ENCODE data around the gene SERPINB12.

The SERPINB12 gene

GRCh38 chr18:63551769-63552168 lies 9.6 kb downstream of the SERPINB12 start:
- DNase-seq (ENCODE audit: low read depth), result no peak

DNA sequence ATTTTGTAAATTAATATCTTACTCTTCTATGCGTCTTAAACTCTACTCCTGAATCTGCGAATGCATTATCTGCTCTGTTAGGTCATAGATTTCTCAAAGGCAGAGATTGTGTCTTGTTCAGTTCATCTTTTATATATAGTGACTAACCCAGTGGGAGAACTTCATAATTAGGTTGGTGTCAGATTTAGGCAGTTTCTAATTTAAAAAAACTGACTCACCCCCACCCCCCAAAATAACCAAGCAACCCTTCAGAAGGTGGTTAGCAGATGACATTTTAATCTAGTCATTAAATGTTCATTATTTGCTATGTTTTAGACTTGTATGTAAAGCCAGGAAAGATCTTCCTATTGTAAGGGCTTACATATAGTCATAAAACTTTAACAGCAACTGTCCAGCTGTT lies 10.4 kb downstream of the SERPINB12 start:
- DNase-seq (ENCODE audit: low read depth), result no peak

DNA sequence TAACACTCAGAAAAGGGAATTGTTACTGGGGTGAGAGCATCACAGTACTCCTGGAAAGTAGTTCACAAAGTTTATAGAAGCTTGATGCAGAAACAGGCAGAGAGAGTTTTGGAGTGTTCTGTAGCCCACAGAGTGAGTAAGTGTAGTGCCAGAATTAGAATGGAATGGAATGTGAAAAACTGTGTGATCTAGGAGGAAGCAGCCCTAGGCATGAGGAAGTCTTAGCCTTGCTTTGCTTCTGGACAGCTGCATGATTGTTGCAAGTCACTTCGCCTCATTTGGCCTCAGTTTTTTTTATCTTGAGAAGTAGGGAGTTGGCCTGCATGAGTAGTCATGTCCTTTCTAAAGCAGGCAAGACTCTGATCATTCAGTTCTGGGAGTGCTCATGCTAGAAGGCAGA lies 10.9 kb downstream of the SERPINB12 start:
- no peak for DNase-seq (ENCODE audit: low read depth)

DNA sequence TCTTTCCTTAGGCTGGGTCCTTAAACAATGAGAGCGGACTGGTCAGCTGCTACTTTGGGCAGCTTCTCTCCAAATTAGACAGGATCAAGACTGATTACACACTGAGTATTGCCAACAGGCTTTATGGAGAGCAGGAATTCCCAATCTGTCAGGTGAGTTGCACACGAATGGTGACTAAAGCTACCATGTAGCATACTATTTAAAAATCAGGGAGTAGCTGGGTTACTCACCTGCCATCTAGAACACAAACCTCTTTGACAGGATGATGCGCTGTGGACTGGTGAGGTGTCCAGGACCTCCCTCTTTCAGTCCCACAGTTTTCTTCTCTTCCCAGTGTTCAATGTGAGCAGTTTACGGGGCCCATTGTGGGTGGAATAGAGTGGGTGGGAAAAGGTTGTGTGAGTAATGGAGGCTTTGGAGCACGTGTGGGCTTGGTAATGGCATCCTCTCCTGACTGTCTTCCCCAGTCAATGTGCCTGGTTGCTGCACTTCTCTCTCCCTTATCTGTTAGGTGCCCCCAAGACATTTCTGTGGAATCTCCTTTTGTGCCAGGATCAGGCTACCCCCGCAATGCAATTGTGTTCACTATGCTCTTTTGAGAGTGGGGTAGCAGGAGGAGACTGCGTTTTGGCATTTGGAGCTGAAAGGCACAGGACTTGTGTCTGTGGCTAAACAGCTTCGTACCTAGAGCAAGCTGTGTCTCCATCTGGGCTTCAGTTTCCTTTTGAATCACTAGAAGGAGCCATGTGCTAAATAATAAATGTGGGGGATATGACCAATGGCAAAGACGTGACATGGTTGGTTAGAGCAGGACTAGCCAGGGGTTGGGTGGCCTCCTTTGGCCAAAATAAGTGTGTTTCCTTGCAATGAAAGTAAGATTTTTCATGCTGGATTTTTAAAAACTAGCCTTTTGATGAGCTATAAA lies 17.7 kb downstream of the SERPINB12 start:
- DNase-seq (ENCODE audit: low read depth), result no peak

DNA sequence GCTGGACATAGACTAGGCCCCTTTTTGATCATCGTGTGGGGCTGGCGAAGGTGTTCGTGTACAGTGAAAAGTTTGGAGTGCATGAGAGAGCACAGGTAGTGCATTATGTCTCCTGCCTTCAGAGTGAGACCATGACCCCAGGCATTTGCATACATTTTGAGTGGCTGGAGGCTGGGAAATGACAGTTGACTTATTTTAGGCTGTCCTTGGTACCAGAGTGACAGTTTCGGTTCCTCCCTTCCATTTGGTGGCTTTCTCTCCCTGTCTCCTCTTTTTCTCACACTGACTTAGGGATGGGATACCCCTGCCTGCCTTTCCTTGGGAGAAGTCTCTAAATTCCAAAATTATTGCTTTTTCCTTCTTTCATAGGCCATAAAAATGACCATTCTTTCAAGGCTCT lies 20.1 kb downstream of the SERPINB12 start:
- no peak for DNase-seq (ENCODE audit: low read depth)

- no peak for DNase-seq (ENCODE audit: low read depth)
Measured at GRCh38 chr18:63564021-63564420, 21.9 kb downstream of the SERPINB12 start.

GRCh38 chr18:63564561-63564960 lies 22.4 kb downstream of the SERPINB12 start:
- no peak for DNase-seq (ENCODE audit: low read depth)

DNA sequence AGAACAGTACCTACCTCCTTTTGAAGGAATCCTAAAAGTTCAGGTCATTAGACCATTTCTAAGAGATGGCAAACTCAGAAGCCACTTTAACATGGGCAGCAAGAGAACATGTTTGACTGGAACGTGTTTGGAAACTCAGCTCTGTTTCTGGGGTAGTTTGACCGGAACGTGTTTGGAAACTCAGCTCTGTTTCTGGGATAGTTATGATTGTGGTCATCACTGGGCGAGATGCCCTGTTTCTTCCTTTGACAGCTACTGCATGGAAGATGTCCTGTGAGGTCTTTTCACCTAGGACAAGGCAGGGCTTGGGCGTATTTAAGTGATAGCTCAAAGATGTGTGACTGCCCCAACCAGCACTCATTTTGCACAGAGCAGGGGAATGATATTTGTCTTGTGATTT lies 25.1 kb downstream of the SERPINB12 start:
- DNase-seq (ENCODE audit: low read depth), result no peak

- no peak for DNase-seq (ENCODE audit: low read depth)
Measured at GRCh38 chr18:63567825-63568224, 25.7 kb downstream of the SERPINB12 start.

GRCh38 chr18:63570721-63571120 lies 28.6 kb downstream of the SERPINB12 start:
- no peak for DNase-seq (ENCODE audit: low read depth)

- DNase-seq (ENCODE audit: low read depth), result no peak
Measured at GRCh38 chr18:63575681-63576080, 33.5 kb downstream of the SERPINB12 start.

DNA sequence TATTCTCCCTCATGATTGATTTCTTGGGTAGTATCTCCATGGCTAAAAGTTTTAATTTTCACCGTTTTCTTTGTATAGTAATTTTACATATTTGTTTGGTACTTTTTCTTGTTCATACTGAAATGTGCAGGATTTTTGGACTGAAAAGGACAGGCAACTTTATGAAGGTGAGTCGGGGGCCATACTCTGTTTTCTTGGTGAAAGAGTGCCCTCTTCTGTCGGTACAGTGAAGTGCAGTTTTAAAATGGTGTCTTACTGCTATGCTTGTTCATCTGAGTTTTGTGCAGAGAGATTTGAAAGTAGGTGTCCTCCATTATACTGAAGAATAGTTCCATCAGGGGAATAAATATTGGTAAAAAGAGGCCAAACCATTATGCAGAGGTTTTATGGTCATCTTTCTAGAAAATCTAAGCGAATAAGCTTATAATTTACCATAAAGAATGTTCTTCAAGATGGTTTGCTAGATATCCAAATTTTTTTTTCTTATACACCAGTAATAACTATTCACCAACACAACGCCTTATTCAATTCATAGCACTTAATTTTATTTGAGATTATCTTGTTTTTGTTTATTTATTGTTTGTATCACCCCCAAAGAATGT lies 36.3 kb downstream of the SERPINB12 start:
- DNase-seq (ENCODE audit: low read depth), result no peak

GRCh38 chr18:63579616-63580015 lies 37.4 kb downstream of the SERPINB12 start:
- DNase-seq (ENCODE audit: low read depth), result no peak

GRCh38 chr18:63585988-63586387 lies 43.8 kb downstream of the SERPINB12 start:
- DNase-seq (ENCODE audit: low read depth), result no peak

DNA sequence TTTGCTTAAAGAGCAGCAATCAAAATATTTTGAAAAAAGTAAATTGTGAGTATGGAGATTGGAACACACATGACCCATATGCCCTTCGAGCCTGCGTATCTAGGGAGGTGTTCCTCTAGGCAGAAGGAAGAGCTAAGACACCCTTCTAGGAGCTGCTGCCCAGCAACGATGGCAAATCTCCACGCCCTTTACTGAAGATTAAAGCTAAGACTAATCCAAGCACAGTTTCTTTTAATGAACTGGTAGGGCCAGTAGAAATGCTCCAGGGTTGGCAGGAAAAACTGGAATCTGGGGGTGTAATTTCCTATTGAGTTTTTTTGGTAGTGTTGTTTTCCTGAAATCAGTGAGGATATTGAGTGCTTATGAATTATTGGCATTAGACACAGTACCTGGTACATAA lies 44.3 kb downstream of the SERPINB12 start:
- DNase-seq (ENCODE audit: low read depth), result no peak

DNA sequence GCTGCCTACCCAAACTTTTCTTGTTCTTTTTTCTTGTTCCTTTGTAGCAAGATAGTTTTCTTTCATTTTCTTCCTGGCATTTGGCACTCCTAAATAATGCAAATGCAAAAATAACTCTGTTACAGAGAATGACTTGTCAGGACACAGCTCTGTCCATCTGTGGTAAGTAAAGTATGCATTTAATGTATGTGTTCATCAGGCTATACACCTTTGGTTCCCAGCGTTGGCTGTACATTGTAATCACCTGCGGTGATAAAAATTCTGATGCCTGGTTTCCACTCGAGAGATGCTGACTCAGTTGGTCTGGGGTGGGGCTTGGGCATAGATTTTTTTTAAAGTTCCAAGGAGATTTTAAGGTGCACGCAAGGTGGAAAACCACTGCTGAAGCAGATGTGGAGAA lies 44.8 kb downstream of the SERPINB12 start, which contains the start of gene SERPINB13:
SERPINB13 (plus strand) TSS at position 378 of the 400 bp plus-strand sequence. CDS start 1,325 bp downstream, outside the sequence.
- DNase-seq (ENCODE audit: low read depth), result no peak

- no peak for DNase-seq (ENCODE audit: low read depth)
Measured at GRCh38 chr18:63588909-63589308, 46.7 kb downstream of the SERPINB12 start.

- no peak for DNase-seq (ENCODE audit: low read depth)
Measured at GRCh38 chr18:63590373-63590772, 48.2 kb downstream of the SERPINB12 start.

DNA sequence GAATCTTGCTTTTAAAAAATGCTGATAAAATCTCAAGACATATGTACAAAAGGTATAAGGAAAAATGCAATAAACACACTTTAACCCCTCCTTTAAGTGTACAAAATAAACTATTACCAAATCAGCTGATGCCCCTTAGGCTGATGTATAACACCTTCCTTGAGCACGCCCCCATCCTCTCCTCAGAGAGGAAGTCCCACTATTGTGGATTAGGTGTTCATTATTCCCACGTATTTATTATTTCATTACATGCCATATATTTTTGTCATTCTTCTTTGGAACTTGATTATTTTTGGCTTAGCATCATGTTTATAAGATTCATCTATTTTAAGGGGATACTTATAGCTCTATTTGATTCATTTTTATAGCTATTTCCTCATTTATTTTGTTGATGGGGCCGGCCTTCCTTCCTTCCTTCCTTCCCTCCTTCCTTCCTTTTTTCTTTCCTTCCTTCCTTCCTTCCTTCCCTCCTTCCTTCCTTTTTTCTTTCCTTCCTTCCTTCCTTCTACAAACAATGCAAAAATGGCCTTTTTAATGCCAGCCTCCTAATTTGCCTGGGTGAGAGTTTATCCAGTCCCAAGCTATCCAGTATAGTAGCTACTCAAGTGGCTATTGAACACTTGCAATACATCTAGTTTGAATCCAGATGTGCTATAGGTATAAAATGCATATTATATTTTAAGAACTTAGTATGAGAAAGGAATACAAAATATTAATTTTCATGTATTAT lies 49.0 kb downstream of the SERPINB12 start:
- DNase-seq (ENCODE audit: low read depth), result no peak

- no peak for DNase-seq (ENCODE audit: low read depth)
Measured at GRCh38 chr18:63591725-63592124, 49.6 kb downstream of the SERPINB12 start.

DNA sequence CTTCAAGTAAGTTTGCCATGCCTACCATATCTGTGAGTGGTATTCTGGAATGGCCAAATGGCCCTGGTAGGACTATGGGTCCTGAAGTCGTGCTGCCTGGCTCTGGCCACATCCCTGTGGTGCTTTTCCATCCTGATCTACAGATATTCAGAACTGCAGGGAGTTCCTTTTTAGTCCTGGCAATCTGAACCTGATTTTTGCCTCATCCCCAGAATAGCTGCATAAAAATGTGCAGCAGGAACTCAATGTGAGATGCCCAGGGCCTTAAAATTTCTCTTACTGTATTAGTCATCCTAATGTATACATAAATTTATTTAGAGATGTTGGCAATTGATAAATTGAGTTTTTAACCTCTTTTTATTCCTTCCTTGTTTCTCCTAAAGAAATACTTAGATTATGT lies 50.3 kb downstream of the SERPINB12 start:
- DNase-seq (ENCODE audit: low read depth), result no peak

GRCh38 chr18:63596964-63597363 lies 54.8 kb downstream of the SERPINB12 start:
- DNase-seq (ENCODE audit: low read depth), result no peak

DNA sequence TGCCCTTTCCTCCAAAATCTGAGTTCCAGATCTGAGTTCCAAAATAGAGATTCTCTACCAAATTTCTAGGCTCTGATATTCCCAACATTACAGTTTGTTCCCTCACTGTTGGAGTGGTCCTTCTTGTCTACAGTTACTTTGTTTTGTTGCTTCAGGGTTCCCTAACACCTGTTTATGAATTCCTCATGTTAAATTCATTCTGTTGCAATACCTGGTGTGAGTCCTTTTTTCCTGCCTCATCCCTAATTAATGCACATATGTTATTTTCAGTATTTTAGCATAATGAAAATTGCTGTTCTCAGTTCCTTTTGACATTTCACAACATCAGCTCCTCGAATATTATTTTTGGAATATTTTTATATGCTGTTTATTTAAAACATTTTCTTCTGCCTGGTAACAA lies 61.2 kb downstream of the SERPINB12 start:
- DNase-seq (ENCODE audit: low read depth), result no peak
